H1 (cell line): Measurements from ENCODE around the gene EPG5. TPM values are rescaled to one million over a fixed set of nuclear protein-coding genes. Genes with fewer than 3 reads are reported as not detected.

Experiments used
- CTCF ChIA-PET: fragments of 300-600 bp; sonication (Branson Sonifier 250); formaldehyde crosslinking; loops from one replicate; lab custom pipeline; 2021; ENCODE audit not compliant: partially characterized antibody; lab: Charles Lee
- POLR2A ChIA-PET: fragments of 300-600 bp; sonication (Branson Sonifier 250); formaldehyde crosslinking; loops from one replicate; lab custom pipeline; 2021; ENCODE audit warnings: inconsistent platforms; ENCODE audit not compliant: partially characterized antibody; lab: Charles Lee
- DNase-seq, 2 experiments: peaks; one replicate each; pipeline versions ENCODE4 v3.0.0 to v3.0.0-alpha.2; 2010 to 2022; ENCODE audit warnings: low spot score in 2 of 2, low read depth in 1 of 2, mixed read lengths in 1 of 2
- FAIRE-seq: peaks from 2 replicates; lab custom pipeline; 2011; peaks lifted over from hg19 to GRCh38; lab: Jason Lieb, UNC
- H2AFZ ChIP-seq: 2 replicates; pipeline ENCODE4 v1.8.1; 2012; ENCODE audit warnings: low read length, inconsistent platforms
- H2AK5ac ChIP-seq: 2 replicates; pipeline ENCODE4 v1.6.1; 2013; ENCODE audit warnings: low read depth, low read length
- H2BK120ac ChIP-seq: replicated peaks from 2 replicates; pipeline ENCODE3; 2013; ENCODE audit warnings: low read depth, low read length, inconsistent platforms
- H2BK12ac ChIP-seq: 2 replicates; pipeline ENCODE4 v1.6.1; 2013; ENCODE audit warnings: low read depth, low read length
- H2BK15ac ChIP-seq: 2 replicates; pipeline ENCODE4 v1.6.1; 2013; ENCODE audit warnings: low read length
- H2BK20ac ChIP-seq: 2 replicates; pipeline ENCODE4 v1.6.1; 2013; ENCODE audit warnings: low read length
- H2BK5ac ChIP-seq: 2 replicates; pipeline ENCODE4 v1.6.1; 2013; ENCODE audit warnings: low read depth, low read length
- H3K14ac ChIP-seq: 2 replicates; pipeline ENCODE4 v1.6.1; 2013; ENCODE audit warnings: inconsistent platforms; ENCODE audit not compliant: insufficient read length
- H3K18ac ChIP-seq: 2 replicates; pipeline ENCODE4 v1.6.1; 2013; ENCODE audit warnings: low read length; ENCODE audit errors: extremely low read depth
- H3K23ac ChIP-seq: 2 replicates; pipeline ENCODE4 v1.6.1; 2013; ENCODE audit warnings: inconsistent platforms; ENCODE audit not compliant: insufficient read length
- H3K23me2 ChIP-seq: 2 replicates; pipeline ENCODE4 v1.6.1; 2013; ENCODE audit warnings: low read depth, low read length
- H3K27ac ChIP-seq: 2 replicates; pipeline ENCODE4 v1.6.1; 2011; ENCODE audit warnings: low read depth, low read length, inconsistent platforms
- H3K27me3 ChIP-seq, 4 experiments: replicated peaks in 1 of 4; 1 replicate in 1 of 4; 2 replicates in 3 of 4; pipeline versions ENCODE4 v1.6.1 to v1.8.1; 2011 to 2013; ENCODE audit warnings: low read length in 3 of 4, mild to moderate bottlenecking in 3 of 4, inconsistent platforms in 2 of 4, mixed read lengths in 2 of 4, moderate library complexity in 1 of 4; ENCODE audit not compliant: control insufficient read depth in 3 of 4, insufficient read depth in 3 of 4; ENCODE audit errors: extremely low read depth in 1 of 4
- H3K36me3 ChIP-seq, 4 experiments: 2 replicates each; pipeline versions ENCODE4 v1.6.1 to v1.8.1; 2011 to 2013; ENCODE audit warnings: mild to moderate bottlenecking in 4 of 4, low read length in 3 of 4, moderate library complexity in 2 of 4, control low read depth in 1 of 4, inconsistent platforms in 1 of 4; ENCODE audit not compliant: insufficient read depth in 4 of 4, control insufficient read depth in 2 of 4
- H3K4ac ChIP-seq: replicated peaks from 2 replicates; pipeline ENCODE3; 2013; ENCODE audit warnings: low read length, low read depth, mixed read lengths, inconsistent platforms; ENCODE audit not compliant: insufficient read length
- H3K4me1 ChIP-seq, 4 experiments: replicated peaks in 1 of 4; 1 replicate in 1 of 4; 2 replicates in 3 of 4; pipeline versions ENCODE4 v1.6.1 to v1.8.1; 2011 to 2013; ENCODE audit warnings: low read length in 3 of 4, inconsistent platforms in 2 of 4, mixed read lengths in 1 of 4; ENCODE audit not compliant: insufficient read depth in 4 of 4, control insufficient read depth in 3 of 4
- H3K4me2 ChIP-seq, 2 experiments: 2 replicates each; pipeline versions ENCODE4 v1.6.1 to v1.8.1; 2011 to 2013; ENCODE audit warnings: low read depth in 2 of 2, low read length in 2 of 2, control low read depth in 1 of 2, inconsistent platforms in 1 of 2, mild to moderate bottlenecking in 1 of 2; ENCODE audit not compliant: insufficient read depth in 1 of 2
- H3K4me3 ChIP-seq, 4 experiments: fragments of 200-600, 300-600 bp in 1 of 4; sonication (generic), shearing (Covaris generic), sonication (Bioruptor Twin) in 1 of 4; 2 replicates each; pipeline versions ENCODE4 v1.5.1 to v1.8.1; 2011 to 2016; ENCODE audit warnings: low read length in 4 of 4, low read depth in 3 of 4, control low read depth in 2 of 4, inconsistent platforms in 2 of 4, mild to moderate bottlenecking in 2 of 4, mixed read lengths in 1 of 4, moderate library complexity in 1 of 4; ENCODE audit not compliant: insufficient read depth in 2 of 4; ENCODE audit errors: extremely low read depth in 1 of 4
- H3K56ac ChIP-seq: replicated peaks from 2 replicates; pipeline ENCODE3; 2013; ENCODE audit warnings: low read depth, mild to moderate bottlenecking, mixed read lengths, low read length, inconsistent platforms; ENCODE audit not compliant: insufficient read length
- H3K79me1 ChIP-seq: 2 replicates; pipeline ENCODE4 v1.6.1; 2013; ENCODE audit warnings: low read depth, low read length, control low read depth
- H3K79me2 ChIP-seq, 2 experiments: 2 replicates each; pipeline versions ENCODE4 v1.6.1 to v1.8.1; 2012 to 2013; ENCODE audit warnings: low read length in 2 of 2, mild to moderate bottlenecking in 2 of 2, inconsistent platforms in 1 of 2; ENCODE audit not compliant: insufficient read depth in 2 of 2, control insufficient read depth in 1 of 2
- H3K9ac ChIP-seq, 4 experiments: replicated peaks in 1 of 4; 1 replicate in 1 of 4; 2 replicates in 3 of 4; pipeline versions ENCODE4 v1.6.1 to v1.8.1; 2011 to 2013; ENCODE audit warnings: low read depth in 3 of 4, low read length in 3 of 4, control low read depth in 2 of 4, mild to moderate bottlenecking in 2 of 4, moderate library complexity in 2 of 4, inconsistent platforms in 1 of 4; ENCODE audit errors: extremely low read depth in 1 of 4
- H3K9me3 ChIP-seq, 2 experiments: 2 replicates each; pipeline versions ENCODE4 v1.6.1 to v1.8.1; 2012 to 2013; ENCODE audit warnings: mild to moderate bottlenecking in 2 of 2, moderate library complexity in 2 of 2, control low read depth in 1 of 2, inconsistent platforms in 1 of 2, low read depth in 1 of 2, low read length in 1 of 2, mixed read lengths in 1 of 2; ENCODE audit not compliant: insufficient read depth in 2 of 2
- H4K20me1 ChIP-seq, 2 experiments: replicated peaks in 1 of 2; 2 replicates each; pipeline versions ENCODE3 to v1.8.1; 2011 to 2013; ENCODE audit warnings: inconsistent platforms in 2 of 2, low read length in 2 of 2, mild to moderate bottlenecking in 1 of 2; ENCODE audit not compliant: insufficient read depth in 2 of 2, control insufficient read depth in 1 of 2
- H4K5ac ChIP-seq: 2 replicates; pipeline ENCODE4 v1.6.1; 2013; ENCODE audit warnings: low read length, low read depth, mixed read lengths, inconsistent platforms; ENCODE audit not compliant: insufficient read length
- H4K8ac ChIP-seq: 2 replicates; pipeline ENCODE4 v1.8.0; 2013; ENCODE audit warnings: mild to moderate bottlenecking, moderate library complexity, low read length, inconsistent platforms; ENCODE audit not compliant: insufficient read depth; ENCODE audit errors: extremely low read depth
- H4K91ac ChIP-seq: replicated peaks from 2 replicates; pipeline ENCODE3; 2013; ENCODE audit warnings: low read length, mixed read lengths, inconsistent platforms; ENCODE audit not compliant: insufficient read length
- BRCA1 ChIP-seq: IDR thresholded peaks from 2 replicates; pipeline ENCODE4 v1.6.1; 2012; ENCODE audit warnings: low read depth, low read length, improper control_type of control experiment
- CTBP2 ChIP-seq: IDR thresholded peaks from 2 replicates; pipeline ENCODE4 v1.7.0; 2011; ENCODE audit warnings: borderline replicate concordance, mild to moderate bottlenecking, moderate library complexity, mixed read lengths, low read length; ENCODE audit not compliant: insufficient read depth, insufficient read length
- EGR1 ChIP-seq: IDR thresholded peaks from 2 replicates; pipeline ENCODE4 v1.6.1; 2011; ENCODE audit warnings: low read depth, low read length, borderline replicate concordance
- GTF2F1 ChIP-seq: IDR thresholded peaks from 2 replicates; pipeline ENCODE4 v1.6.1; 2012; ENCODE audit warnings: low read depth, low read length, improper control_type of control experiment, borderline replicate concordance
- SP2 ChIP-seq: IDR thresholded peaks from 2 replicates; pipeline ENCODE4 v1.6.1; 2012; ENCODE audit warnings: mild to moderate bottlenecking, low read length, inconsistent platforms
- TAF7 ChIP-seq: optimal IDR thresholded peaks from 2 replicates; pipeline ENCODE3; 2011; ENCODE audit warnings: low read depth, mild to moderate bottlenecking, inconsistent platforms, low read length, moderate library complexity, borderline replicate concordance
- whole genome bisulfite sequencing, 2 experiments: shearing (Covaris generic) in 1 of 2; methylation state at CpG; one replicate each; pipeline versions ENCODE4 v1.1.6 to v1.1.7; 2013 to 2015; ENCODE audit warnings: low lambda C conversion rate in 2 of 2, mixed read lengths in 2 of 2, inconsistent platforms in 1 of 2, low coverage in 1 of 2, missing lambda C conversion rate in 1 of 2; ENCODE audit not compliant: insufficient replicate concordance in 2 of 2, insufficient coverage in 1 of 2, insufficient read length in 1 of 2; ENCODE audit errors: extremely low coverage in 1 of 2, missing lambda C conversion rate in 1 of 2; 5-methylcytosine and 5-hydroxymethylcytosine counted together
- polyA plus RNA-seq, 7 experiments: library from polyadenylated mRNA; depleted of rRNA in 3 of 7; stranded (reverse) in 5 of 7; unstranded in 2 of 7; fragments of >200 nt in 5 of 7; fragments of 200-250 nt in 2 of 7; gene quantifications; 1 replicate in 5 of 7; 2 replicates in 1 of 7; 4 replicates in 1 of 7; pipeline versions ENCODE4 v1.2.1 to v1.2.3, GENCODE V29; 2011 to 2013; ENCODE audit warnings: missing spikeins in 2 of 7, mixed read lengths in 2 of 7
- total RNA-seq: library from RNA; stranded (reverse); fragmentation: NEBNext Ultra II Directional; extraction: Animal tissue kit (Norgen Biotek cat#: 25700); gene quantifications from 2 replicates; pipeline ENCODE4 v1.2.1, GENCODE V29; 2021
- TF ChIP-seq, protein P1 (sequence below): IDR thresholded peaks from 2 replicates; pipeline ENCODE4 v1.6.1; 2011; ENCODE audit warnings: low read depth, mild to moderate bottlenecking, low read length; ENCODE audit not compliant: insufficient read depth
- TF ChIP-seq, protein P2 (sequence below): IDR thresholded peaks from 2 replicates; pipeline ENCODE4 v1.6.1; 2012; ENCODE audit warnings: low read length, inconsistent platforms

Gene EPG5
- total and polyA plus RNA-seq, 2 of the 8 experiments (the other 6 are each of a cell fraction or from before 2014, with no cell fraction given), result 14.1 to 18.3 TPM

DNA sequence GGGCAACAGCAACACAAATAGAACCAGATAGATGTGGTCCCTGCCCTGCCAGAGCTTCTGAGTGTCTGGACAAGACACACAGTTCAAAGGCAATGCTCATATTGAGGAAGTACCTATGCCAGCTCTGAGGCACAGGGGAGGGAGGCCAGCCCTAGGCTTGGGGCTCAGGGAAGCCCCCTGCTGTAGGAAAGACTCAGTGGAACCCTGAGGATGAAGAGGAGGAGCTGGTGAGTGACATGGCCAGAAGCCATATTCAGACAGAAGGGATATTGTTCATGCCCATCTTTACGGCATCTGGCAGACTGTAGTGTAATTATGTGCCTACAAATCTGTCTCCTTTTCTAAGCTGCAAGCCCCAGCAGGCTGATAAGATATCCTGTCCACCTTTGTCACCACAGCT, 132.8 kb downstream of the EPG5 start:
- H3K4me2 ChIP-seq, result no peak overlapping the region
- no peaks in the 10 kb centered on the region for H3K9me3 ChIP-seq
- no peak overlapping the region for H2AFZ ChIP-seq
- no peak overlapping the region for H4K91ac ChIP-seq
- H3K23ac ChIP-seq, result no peak overlapping the region
- H3K56ac ChIP-seq, result no peak overlapping the region
- TF ChIP-seq TAF7 (no peak), SP2 (no peak), BRCA1 (no peak), CTBP2 (no peak), EGR1 (no peak), GTF2F1 (no peak)
- TF ChIP-seq, protein P1, sequence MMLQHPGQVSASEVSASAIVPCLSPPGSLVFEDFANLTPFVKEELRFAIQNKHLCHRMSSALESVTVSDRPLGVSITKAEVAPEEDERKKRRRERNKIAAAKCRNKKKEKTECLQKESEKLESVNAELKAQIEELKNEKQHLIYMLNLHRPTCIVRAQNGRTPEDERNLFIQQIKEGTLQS, result no peak
- TF ChIP-seq, protein P2, sequence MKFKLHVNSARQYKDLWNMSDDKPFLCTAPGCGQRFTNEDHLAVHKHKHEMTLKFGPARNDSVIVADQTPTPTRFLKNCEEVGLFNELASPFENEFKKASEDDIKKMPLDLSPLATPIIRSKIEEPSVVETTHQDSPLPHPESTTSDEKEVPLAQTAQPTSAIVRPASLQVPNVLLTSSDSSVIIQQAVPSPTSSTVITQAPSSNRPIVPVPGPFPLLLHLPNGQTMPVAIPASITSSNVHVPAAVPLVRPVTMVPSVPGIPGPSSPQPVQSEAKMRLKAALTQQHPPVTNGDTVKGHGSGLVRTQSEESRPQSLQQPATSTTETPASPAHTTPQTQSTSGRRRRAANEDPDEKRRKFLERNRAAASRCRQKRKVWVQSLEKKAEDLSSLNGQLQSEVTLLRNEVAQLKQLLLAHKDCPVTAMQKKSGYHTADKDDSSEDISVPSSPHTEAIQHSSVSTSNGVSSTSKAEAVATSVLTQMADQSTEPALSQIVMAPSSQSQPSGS, result no peak
- TF ChIP-seq, all 59 proteins: peak for 0
- peaks cover 8 to 32% (median 25%) of the 10 kb centered on the region in 4 experiments for H3K27me3 ChIP-seq
- FAIRE-seq, result no peak
- no peak overlapping the region for H4K8ac ChIP-seq
- no peaks in the 10 kb centered on the region for H3K36me3 ChIP-seq
- WGBS, 2 experiments, result 82% methylated on average over 1 of the region's 1 CpG; no CpG with 5 or more reads in 1 of the 2 experiments
- H3K4ac ChIP-seq, result no peak overlapping the region
- H3K79me1 ChIP-seq, result no peaks in the 10 kb centered on the region
- H2BK20ac ChIP-seq, result no peak overlapping the region
- no peak overlapping the region for H4K5ac ChIP-seq
- H2BK120ac ChIP-seq, result no peak overlapping the region
- peaks cover 4% of the 10 kb centered on the region; the same call in 1 of the 2 replicates for H3K23me2 ChIP-seq
- no peak overlapping the region for H3K18ac ChIP-seq
- H2BK15ac ChIP-seq, result no peak overlapping the region
- no peak overlapping the region for H2BK5ac ChIP-seq
- H2AK5ac ChIP-seq, result no peak overlapping the region
- H3K9ac ChIP-seq, result peak overlapping the region in 1 of 4 experiments; percentile 26; a peak in 1 of 7 replicates
- ChIA-PET POLR2A (interaction anchor here (1.0 kb wide), 1 partner anchor 27 kb away, joined by 3 read pairs; no protein-coding TSS in a partner anchor), CTCF (interaction anchor here (0.7 to 2.9 kb wide), 9 partner anchors 9 to 171 kb away, joined by 3 to 35 read pairs (median 4); partner anchors contain the start of genes SIGLEC15 and SLC14A1)
- no peak for DNase-seq
- 0 out of 2 replicates have a peak overlapping the region, but pooled peaks have one; percentile 30 for H2BK12ac ChIP-seq
- no peaks in the 10 kb centered on the region for H3K79me2 ChIP-seq
- H3K27ac ChIP-seq, result no peak overlapping the region
- H3K4me1 ChIP-seq, result peaks cover 6 to 20% (median 11%) of the 10 kb centered on the region in 4 experiments
- no peak overlapping the region for H3K14ac ChIP-seq
- H3K4me3 ChIP-seq, result no peak overlapping the region
- H4K20me1 ChIP-seq, result no peaks in the 10 kb centered on the region
